Endothelial cell (in vitro differentiated cells): ENCODE results near the gene PRELID2. TPM values are rescaled to one million over a fixed set of nuclear protein-coding genes. Genes with fewer than 3 reads are reported as not detected.

Experiments
- DNase-seq: peaks from one replicate; pipeline ENCODE4 v3.0.0; 2021; ENCODE audit warnings: low spot score
- H3K27ac Mint-ChIP-seq: one replicate; pipeline ENCODE4 v1.8.0; 2021; ENCODE audit warnings: mixed read lengths, inconsistent platforms; ENCODE audit not compliant: unreplicated experiment
- H3K27me3 Mint-ChIP-seq: one replicate; pipeline ENCODE4 v1.8.0; 2021; ENCODE audit warnings: mild to moderate bottlenecking, moderate library complexity, mixed read lengths, inconsistent platforms; ENCODE audit not compliant: unreplicated experiment
- H3K36me3 Mint-ChIP-seq: one replicate; pipeline ENCODE4 v1.8.0; 2021; ENCODE audit warnings: mild to moderate bottlenecking, low read depth, mixed read lengths, inconsistent platforms; ENCODE audit not compliant: unreplicated experiment
- H3K4me1 Mint-ChIP-seq: one replicate; pipeline ENCODE4 v1.8.0; 2021; ENCODE audit warnings: mild to moderate bottlenecking, mixed read lengths, inconsistent platforms; ENCODE audit not compliant: unreplicated experiment
- H3K4me3 Mint-ChIP-seq: one replicate; pipeline ENCODE4 v1.8.0; 2021; ENCODE audit warnings: mild to moderate bottlenecking, mixed read lengths, inconsistent platforms; ENCODE audit not compliant: unreplicated experiment
- H3K9me3 Mint-ChIP-seq: one replicate; pipeline ENCODE4 v1.8.0; 2021; ENCODE audit warnings: mixed read lengths, inconsistent platforms; ENCODE audit not compliant: unreplicated experiment
- total RNA-seq: library from RNA; stranded (reverse); fragmentation: NEBNext Ultra II Directional; extraction: Animal tissue kit (Norgen Biotek cat#: 25700); gene quantifications from one replicate; pipeline ENCODE4 v1.2.1, GENCODE V29; 2021; ENCODE audit not compliant: unreplicated experiment
- TF ChIP-seq, protein P1 (sequence below): fragments of 200-600 bp; sonication (generic); IDR thresholded peaks from one replicate; pipeline ENCODE4 v1.5.0; 2021; ENCODE audit warnings: antibody characterized with exemption; ENCODE audit not compliant: unreplicated experiment

Gene PRELID2
- total RNA-seq, 1 donor from 2014 or later: 4.3 TPM

DNA sequence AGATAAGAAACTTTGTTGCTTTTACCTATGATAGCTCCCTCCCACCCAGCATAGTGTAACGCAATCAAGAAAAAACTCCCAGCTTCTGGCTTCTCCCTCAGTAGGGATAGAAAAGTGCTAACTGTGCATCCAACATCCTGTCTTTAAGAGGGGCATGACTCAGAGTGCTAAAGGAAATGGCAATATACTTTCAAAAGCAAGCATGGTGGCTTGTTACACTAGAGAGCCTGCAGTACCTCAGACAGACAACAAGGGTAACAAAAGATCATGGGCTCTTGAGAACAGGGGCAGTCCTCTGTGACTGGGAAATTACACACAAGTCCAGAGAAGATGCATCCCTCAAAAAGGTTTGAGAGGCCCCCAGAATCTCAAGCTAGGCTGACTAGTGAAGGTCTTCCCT is 37.8 kb downstream of the PRELID2 start:
- H3K36me3 Mint-ChIP-seq: no peaks in the 10 kb centered on the region
- no peak overlapping the region for H3K4me3 Mint-ChIP-seq
- H3K27me3 Mint-ChIP-seq: peaks cover 3% of the 10 kb centered on the region
- no peak for DNase-seq
- no peak overlapping the region for H3K27ac Mint-ChIP-seq
- peaks cover 24% of the 10 kb centered on the region for H3K4me1 Mint-ChIP-seq
- TF ChIP-seq, protein P1, sequence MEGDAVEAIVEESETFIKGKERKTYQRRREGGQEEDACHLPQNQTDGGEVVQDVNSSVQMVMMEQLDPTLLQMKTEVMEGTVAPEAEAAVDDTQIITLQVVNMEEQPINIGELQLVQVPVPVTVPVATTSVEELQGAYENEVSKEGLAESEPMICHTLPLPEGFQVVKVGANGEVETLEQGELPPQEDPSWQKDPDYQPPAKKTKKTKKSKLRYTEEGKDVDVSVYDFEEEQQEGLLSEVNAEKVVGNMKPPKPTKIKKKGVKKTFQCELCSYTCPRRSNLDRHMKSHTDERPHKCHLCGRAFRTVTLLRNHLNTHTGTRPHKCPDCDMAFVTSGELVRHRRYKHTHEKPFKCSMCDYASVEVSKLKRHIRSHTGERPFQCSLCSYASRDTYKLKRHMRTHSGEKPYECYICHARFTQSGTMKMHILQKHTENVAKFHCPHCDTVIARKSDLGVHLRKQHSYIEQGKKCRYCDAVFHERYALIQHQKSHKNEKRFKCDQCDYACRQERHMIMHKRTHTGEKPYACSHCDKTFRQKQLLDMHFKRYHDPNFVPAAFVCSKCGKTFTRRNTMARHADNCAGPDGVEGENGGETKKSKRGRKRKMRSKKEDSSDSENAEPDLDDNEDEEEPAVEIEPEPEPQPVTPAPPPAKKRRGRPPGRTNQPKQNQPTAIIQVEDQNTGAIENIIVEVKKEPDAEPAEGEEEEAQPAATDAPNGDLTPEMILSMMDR: no peak
- H3K9me3 Mint-ChIP-seq: no peaks in the 10 kb centered on the region

DNA sequence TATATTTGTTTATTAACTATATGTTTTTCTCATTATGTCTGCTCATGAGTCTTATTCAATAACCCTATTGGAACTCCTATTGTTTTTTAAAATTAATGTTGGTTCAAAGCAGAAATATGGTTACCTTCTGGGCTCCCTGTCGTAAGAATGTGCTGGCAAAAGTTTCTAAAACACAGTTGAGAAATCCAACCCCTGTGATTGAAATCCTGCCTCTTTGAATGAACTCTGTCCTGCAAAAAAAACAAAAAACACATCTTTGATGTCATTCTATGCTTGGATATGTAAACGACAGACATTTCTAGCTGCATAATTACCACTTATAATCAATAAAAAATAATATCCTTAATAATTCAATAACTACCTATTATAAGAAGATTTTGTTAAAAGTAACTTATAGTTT is 38.8 kb downstream of the PRELID2 start:
- H3K27ac Mint-ChIP-seq: no peak overlapping the region
- H3K9me3 Mint-ChIP-seq: no peaks in the 10 kb centered on the region
- H3K4me3 Mint-ChIP-seq: no peak overlapping the region
- H3K36me3 Mint-ChIP-seq: no peaks in the 10 kb centered on the region
- H3K4me1 Mint-ChIP-seq: peaks cover 25% of the 10 kb centered on the region
- TF ChIP-seq, protein P1: no peak
- no peak for DNase-seq
- peaks cover 3% of the 10 kb centered on the region for H3K27me3 Mint-ChIP-seq

DNA sequence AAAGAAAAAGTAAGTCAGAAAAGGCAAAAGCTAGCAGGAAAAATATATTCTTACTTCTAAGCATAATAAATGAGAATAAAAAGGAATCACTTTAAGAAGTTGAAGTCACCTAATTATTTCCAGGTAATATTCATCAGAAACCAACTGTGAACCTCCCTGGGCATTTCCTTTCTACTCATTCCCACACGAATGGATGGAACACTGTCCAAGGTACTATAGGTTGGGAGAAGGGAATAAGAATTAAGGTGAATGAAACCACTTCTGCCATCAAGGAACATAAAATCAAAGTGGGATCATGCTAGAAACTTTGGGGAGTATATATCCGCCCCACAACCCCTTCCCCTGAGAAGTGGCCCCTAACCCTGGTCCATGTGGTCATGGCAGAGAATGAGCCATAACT is 41.6 kb downstream of the PRELID2 start:
- H3K4me1 Mint-ChIP-seq: peaks cover 16% of the 10 kb centered on the region
- H3K36me3 Mint-ChIP-seq: no peaks in the 10 kb centered on the region
- no peak for DNase-seq
- H3K9me3 Mint-ChIP-seq: no peaks in the 10 kb centered on the region
- peaks cover 3% of the 10 kb centered on the region for H3K27me3 Mint-ChIP-seq
- H3K27ac Mint-ChIP-seq: no peak overlapping the region
- no peak overlapping the region for H3K4me3 Mint-ChIP-seq
- TF ChIP-seq, protein P1: no peak

DNA sequence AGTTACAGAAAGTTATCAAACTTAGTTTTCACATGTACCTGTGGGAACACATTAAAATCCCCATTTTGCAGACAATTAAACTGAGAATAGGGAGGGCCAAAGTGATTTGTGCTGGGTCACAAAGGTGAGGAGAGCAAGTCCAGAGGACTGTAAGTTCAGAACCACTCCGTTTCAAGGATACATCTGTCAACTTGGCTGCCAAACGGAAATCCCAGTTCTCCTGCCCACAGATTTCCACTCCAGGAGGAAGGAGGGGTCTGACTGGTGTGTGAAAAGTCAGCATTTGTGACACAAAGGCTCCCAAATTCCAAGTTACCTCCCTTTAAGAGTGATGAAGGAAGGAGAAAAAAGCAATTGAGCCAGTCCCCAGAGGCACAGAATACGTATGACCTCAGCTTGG is 42.3 kb downstream of the PRELID2 start:
- TF ChIP-seq, protein P1: no peak
- H3K4me1 Mint-ChIP-seq: peaks cover 16% of the 10 kb centered on the region
- DNase-seq: no peak
- no peaks in the 10 kb centered on the region for H3K36me3 Mint-ChIP-seq
- no peak overlapping the region for H3K4me3 Mint-ChIP-seq
- H3K9me3 Mint-ChIP-seq: no peaks in the 10 kb centered on the region
- no peak overlapping the region for H3K27ac Mint-ChIP-seq
- H3K27me3 Mint-ChIP-seq: peaks cover 2% of the 10 kb centered on the region

DNA sequence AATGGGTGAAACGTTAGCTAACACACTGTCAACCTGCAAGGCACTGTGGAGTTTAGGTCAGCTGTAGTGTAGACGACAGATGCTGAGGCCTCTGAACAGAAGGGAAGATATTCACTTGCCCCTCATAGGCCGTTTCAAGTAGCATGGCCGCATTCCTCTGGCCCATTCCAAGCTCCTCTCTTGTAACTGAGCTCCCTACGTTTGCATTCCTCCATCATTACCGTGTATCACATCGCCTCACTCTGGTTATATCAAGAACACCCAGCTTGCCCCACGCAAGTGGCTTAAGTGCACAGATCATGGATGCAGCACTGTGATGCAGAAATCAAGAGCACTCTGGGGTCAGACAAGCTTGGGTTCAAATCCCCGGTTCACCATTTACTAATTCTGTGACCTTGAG is 43.3 kb downstream of the PRELID2 start:
- Mint-ChIP-seq H3K4me1 (peaks cover 9% of the 10 kb centered on the region), H3K27me3 (peaks cover 2% of the 10 kb centered on the region), H3K27ac (no peak overlapping the region), H3K9me3 (no peaks in the 10 kb centered on the region), H3K4me3 (no peak overlapping the region), H3K36me3 (no peaks in the 10 kb centered on the region)
- DNase-seq: no peak
- TF ChIP-seq, protein P1: no peak
